Activated naive CD4-positive, alpha-beta T cell treated with anti-CD3 and anti-CD28 coated beads, Interleukin-2, amount 50 U/mL, for 72 hours (primary cell): Measurements from ENCODE around the gene PTTG1IP. TPM values are rescaled to one million over a fixed set of nuclear protein-coding genes. Genes with fewer than 3 reads are reported as not detected.
A peak's percentile ranks its signal among the peaks of the same experiment; 100 is the strongest.
"Not testable (repeated sequence)": the region's sequence is repeated elsewhere in the genome, so short reads cannot be mapped to it uniquely, and the experiment has no call there.

ENCODE experiments used
- ATAC-seq, 2 donors: fragments of 150-1000 bp; cut with Tn5 transposase; 2 replicates each; pipeline ENCODE4 v1.10.0; 2021; ENCODE audit warnings: mild to moderate bottlenecking in 2 of 2, moderate library complexity in 2 of 2
- DNase-seq, 2 donors: peaks; one replicate each; pipeline ENCODE4 v3.0.0; 2021 to 2022; ENCODE audit warnings: low spot score in 2 of 2
- H3K27ac Mint-ChIP-seq, 2 donors: one replicate each; pipeline ENCODE4 v1.8.0; 2022; ENCODE audit warnings: mild to moderate bottlenecking in 2 of 2, mixed read lengths in 2 of 2
- H3K36me3 Mint-ChIP-seq, 2 donors: one replicate each; pipeline ENCODE4 v1.8.0; 2022; ENCODE audit warnings: mixed read lengths in 2 of 2
- H3K9me3 Mint-ChIP-seq, 2 donors: one replicate each; pipeline ENCODE4 v1.8.0; 2022; ENCODE audit warnings: mixed read lengths in 2 of 2
- total RNA-seq, 2 donors: library from RNA; stranded (reverse); gene quantifications; one replicate each; pipeline ENCODE4 v1.2.3, GENCODE V29; 2022

Gene PTTG1IP
- total RNA-seq, 2 donors from 2014 or later: 61.7 to 99.8 TPM

GRCh38 chr21:44879238-44879637 is 5.7 kb upstream of the PTTG1IP start:
- not testable (repeated sequence) for H3K36me3 Mint-ChIP-seq, ATAC-seq, DNase-seq, H3K9me3 Mint-ChIP-seq, H3K27ac Mint-ChIP-seq

DNA sequence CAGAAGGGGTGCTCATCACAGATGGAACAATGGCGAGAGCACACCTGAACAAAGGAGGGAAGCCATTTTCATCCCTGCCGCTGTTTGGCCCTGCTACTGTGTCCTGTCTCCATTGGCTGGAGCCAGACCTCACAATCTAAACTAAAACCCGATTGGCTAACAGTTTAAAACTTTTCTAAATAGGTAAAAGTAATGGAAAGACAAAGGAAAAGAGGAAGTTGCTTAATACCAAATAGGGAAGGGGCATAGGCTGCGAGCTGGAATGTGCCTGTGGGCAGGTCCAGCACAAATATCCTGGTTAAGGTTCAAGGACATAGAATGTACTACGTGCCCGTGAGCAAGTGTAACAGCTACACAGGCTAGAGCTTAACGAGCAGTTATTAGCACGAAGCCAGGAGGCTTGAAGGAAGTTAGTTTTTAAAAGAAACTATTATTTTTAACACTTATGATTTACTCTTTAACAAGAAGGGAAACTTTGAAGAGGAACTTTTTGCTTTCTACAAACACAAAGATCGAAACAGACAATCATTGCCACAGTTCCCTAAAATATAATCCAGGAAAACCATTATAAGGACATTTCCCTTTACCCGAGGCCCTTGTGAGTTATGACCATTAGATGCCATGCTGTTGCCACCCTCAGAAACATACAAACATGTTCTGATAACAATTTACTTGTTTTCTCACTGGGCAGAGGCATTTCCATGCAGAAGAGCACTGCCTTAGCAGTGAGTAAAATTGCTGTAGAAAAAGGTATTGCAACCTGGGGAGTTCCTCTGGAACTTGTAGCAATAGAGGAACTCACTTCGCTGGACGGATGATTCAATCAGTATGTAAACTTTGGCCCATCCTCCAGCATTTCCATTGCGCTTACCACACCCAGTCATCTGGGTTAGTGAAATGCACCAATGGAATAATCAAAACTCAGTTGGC is 4.8 kb upstream of the PTTG1IP start:
- Mint-ChIP-seq H3K27ac (no peak overlapping the region), H3K36me3 (peaks cover 0 to 9% of the 10 kb centered on the region in 2 donors), H3K9me3 (no peaks in the 10 kb centered on the region)
- ATAC-seq (no peak), DNase-seq (no peak)

DNA sequence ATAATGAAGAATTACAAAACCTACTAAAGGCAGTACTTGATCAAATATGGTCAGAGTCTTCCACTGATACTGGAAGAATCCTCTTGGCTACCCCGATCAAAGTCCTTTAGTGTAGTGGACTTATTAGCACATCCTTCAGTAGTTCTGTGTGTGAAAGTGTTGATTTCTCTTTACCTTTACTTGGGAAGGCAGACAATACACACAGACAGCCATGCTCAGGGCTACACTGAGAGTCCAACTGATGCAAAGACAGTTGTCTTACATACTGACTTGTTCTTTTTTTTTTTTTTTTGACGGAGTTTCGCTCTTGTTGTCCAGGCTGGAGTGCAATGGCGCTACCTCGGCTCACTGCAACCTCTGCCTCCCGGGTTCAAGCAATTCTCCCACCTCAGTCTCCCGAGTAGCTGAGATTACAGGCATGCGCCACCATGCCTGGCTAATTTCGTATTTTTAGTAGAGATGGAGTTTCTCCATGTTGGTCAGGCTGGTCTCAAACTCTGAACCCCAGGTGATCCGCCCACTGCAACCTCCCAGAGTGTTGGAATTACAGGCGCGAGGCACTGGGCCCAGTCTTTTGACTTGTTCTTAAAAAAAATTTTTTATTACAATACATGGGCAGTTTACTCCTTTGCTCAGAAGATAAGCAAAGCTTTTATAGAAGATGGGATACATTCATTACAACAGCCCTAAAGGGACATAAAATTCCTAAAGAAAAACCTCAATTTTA is 3.5 kb upstream of the PTTG1IP start:
- peaks cover 0 to 9% of the 10 kb centered on the region in 2 donors for H3K36me3 Mint-ChIP-seq
- no peak overlapping the region for H3K27ac Mint-ChIP-seq
- no peak for ATAC-seq

DNA sequence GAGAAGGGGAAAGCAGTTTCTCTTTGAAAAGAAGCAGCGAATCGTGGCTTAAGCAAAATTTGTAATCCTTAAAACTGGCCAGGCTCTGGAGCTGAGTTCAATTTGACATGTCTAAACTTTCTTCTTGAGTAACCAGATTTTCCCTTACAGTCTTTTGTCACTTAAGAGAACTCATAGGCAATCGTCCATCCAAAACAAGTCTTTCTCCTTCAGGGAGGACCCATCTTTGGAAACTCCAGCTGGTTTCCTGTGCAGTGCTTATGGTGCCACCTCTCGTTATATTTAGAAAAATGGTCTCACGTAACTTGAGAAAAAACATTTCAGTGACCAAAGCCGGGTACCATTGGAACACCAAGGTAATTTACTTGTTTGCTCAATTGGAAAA is 1.8 kb upstream of the PTTG1IP start:
- DNase-seq (no peak), ATAC-seq (no peak)

More for the DNA sequence above, 3.5 kb upstream of the PTTG1IP start:
- no peak for DNase-seq
- H3K9me3 Mint-ChIP-seq: no peaks in the 10 kb centered on the region

DNA sequence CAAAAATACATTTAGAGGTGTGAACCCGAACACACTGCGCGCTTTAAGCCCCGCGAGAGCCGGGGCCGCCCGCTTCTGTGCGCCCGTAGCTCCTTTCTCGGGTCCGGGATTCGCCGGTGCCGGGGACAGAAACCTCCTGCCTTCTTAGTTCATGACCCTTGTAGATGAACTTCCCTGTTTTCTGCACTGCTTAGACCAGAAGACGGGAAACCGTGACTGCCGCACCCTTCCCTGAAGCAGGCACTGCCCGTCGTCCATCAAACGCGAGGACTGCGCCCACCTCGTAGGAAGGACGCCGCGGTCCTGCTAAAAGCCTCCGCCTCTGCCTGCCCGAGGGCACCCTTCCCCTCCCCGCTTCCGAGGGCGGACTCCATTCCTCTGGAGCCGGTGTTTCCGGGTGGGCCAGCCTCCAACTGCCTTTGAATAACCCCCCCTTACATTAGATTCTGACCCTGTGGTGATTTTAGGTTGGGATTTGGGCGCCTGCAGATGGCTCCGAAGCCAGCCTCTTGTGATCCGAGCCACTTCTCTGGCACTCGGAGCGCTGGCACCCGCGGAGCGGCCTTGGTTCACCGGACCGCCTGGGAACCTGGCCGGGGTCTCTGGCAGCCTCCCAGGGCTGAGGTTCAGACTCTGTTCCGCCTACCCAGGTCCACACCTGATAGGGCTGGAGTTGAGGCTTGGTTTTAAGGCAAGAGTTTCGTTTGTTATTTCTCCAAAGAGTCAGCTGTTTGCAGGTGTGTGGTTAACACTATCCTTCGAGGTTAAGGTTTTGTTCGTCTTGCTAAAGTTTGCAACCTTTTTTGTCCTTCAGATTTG is 1.2 kb upstream of the PTTG1IP start:
- Mint-ChIP-seq H3K27ac (peak overlapping the region; percentile 87 to 97), H3K9me3 (no peaks in the 10 kb centered on the region), H3K36me3 (peaks cover 0 to 9% of the 10 kb centered on the region in 2 donors)
- peak; percentile 14 to 23 for ATAC-seq
- DNase-seq: peak; percentile 53 to 69

More for the DNA sequence above, 1.8 kb upstream of the PTTG1IP start:
- H3K27ac Mint-ChIP-seq: peak overlapping the region in 1 of 2 donors; percentile 87
- no peaks in the 10 kb centered on the region for H3K9me3 Mint-ChIP-seq
- peaks cover 0 to 9% of the 10 kb centered on the region in 2 donors for H3K36me3 Mint-ChIP-seq

DNA sequence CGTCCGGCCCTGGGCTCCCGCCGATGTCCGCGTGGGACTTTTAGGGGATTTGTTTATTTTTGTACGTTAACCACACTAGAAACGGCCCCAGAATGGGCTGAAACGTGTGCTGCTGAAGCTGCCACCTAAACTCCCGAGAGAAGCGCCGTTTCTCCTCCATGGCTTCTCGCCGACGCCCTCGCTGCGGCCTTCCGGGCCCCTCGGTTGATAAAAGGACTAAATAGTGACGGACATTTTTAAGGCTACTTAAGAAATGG is 678 bp upstream of the PTTG1IP start:
- peak overlapping the region; percentile 87 to 97 for H3K27ac Mint-ChIP-seq
- no peaks in the 10 kb centered on the region for H3K9me3 Mint-ChIP-seq
- ATAC-seq (no peak), DNase-seq (no peak)
- peaks cover under 1 to 9% of the 10 kb centered on the region in 2 donors for H3K36me3 Mint-ChIP-seq

DNA sequence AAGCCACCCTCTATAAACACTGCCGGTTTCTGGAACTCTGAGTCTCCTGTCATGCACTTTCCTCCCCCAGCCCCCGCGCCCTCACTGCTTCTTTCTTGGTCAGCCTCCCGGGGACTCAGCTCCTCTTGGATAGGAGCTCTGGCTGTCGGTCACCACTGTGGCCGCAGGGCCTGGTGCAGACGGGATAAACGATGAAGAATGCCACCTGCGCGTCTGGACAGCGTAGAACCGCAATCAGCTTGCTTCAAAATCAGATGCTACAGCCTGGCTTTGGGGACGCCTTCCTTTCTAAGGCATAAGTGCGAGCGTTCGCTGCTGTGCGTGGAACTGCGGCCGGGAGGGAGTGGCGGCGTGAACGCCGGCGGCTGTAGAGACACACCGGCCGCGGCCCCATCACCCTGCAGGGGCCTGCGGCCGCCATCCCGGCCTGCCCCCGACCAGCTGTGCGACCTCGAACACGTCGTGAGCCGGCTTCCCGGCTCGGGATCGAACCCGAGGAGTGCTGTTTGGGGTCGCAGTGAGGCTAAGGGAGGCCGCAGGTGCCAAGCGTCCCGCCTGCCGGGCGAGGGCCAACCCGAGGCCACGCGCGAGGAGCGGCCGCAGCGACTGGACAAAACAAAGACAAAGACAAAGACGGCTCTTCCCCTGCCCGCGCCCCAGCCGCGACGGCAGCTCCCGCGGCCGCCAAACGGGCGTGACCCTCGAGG is 688 bp downstream of the PTTG1IP start:
- DNase-seq (no peak), ATAC-seq (peak in 1 of 2 donors; percentile 2)
- H3K9me3 Mint-ChIP-seq: no peaks in the 10 kb centered on the region
- H3K36me3 Mint-ChIP-seq: peaks cover 9 to 10% of the 10 kb centered on the region in 2 donors
- H3K27ac Mint-ChIP-seq: peak overlapping the region; percentile 85 to 87

- H3K36me3 Mint-ChIP-seq: peaks cover 9 to 15% of the 10 kb centered on the region in 2 donors
- H3K27ac Mint-ChIP-seq: peak overlapping the region; percentile 85 to 87
- DNase-seq: no peak
- no peak for ATAC-seq
- no peaks in the 10 kb centered on the region for H3K9me3 Mint-ChIP-seq
These were observed 1.2 kb downstream of the PTTG1IP start for GRCh38 chr21:44872323-44872648.

GRCh38 chr21:44871576-44872269 is 1.8 kb downstream of the PTTG1IP start:
- no peak for DNase-seq
- no peaks in the 10 kb centered on the region for H3K9me3 Mint-ChIP-seq
- ATAC-seq: no peak
- peaks cover 9 to 21% of the 10 kb centered on the region in 2 donors for H3K36me3 Mint-ChIP-seq
- H3K27ac Mint-ChIP-seq: peak overlapping the region in 1 of 2 donors; percentile 87

- DNase-seq: no peak
- Mint-ChIP-seq H3K9me3 (no peaks in the 10 kb centered on the region), H3K27ac (peak overlapping the region in 1 of 2 donors; percentile 5), H3K36me3 (peaks cover 9 to 22% of the 10 kb centered on the region in 2 donors)
- no peak for ATAC-seq
These were observed 2.6 kb downstream of the PTTG1IP start for GRCh38 chr21:44870748-44871495.

GRCh38 chr21:44869781-44870747 is 3.4 kb downstream of the PTTG1IP start:
- ATAC-seq: no peak
- peak overlapping the region in 1 of 2 donors; percentile 66 for H3K27ac Mint-ChIP-seq
- no peak for DNase-seq
- H3K36me3 Mint-ChIP-seq: peaks cover 9 to 22% of the 10 kb centered on the region in 2 donors
- H3K9me3 Mint-ChIP-seq: no peaks in the 10 kb centered on the region

- no peak for DNase-seq
- H3K36me3 Mint-ChIP-seq: peaks cover 0 to 23% of the 10 kb centered on the region in 2 donors
- ATAC-seq: peak; percentile 15 to 30
These were observed 4.8 kb downstream of the PTTG1IP start for GRCh38 chr21:44868707-44869106.

DNA sequence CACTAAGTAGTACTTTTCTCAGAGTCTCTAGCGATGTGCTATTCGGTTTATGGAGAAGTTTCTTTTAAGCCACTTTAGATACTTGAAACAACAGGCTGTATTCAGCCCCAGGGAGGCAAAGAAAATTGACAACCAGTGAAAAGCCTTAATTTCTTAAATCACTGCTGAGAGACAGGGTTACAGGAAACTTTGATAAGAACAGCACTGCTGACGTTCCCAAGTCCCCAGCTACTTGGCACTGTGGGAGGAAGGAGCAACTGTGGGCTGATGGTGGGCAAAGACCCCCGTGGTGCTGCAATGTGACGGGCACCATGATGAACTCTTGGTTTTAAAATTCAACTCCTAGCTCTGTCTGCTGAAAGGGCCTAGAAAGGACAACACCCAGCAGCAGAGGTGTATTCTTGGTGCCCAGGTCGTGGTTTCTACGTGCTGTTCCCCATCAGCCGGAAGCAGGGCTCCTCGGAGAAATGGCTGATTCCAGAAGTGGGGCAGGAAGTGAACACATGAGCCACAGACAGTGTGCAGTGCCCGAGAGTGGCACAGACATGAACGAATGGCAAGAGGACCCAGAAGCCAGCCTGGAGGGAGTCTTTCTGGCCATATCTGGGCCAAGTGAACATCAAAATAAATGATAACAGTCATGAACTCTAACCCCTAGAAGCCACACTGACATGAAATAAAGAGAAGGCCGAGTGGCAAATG is 5.3 kb downstream of the PTTG1IP start:
- Mint-ChIP-seq H3K9me3 (no peaks in the 10 kb centered on the region), H3K36me3 (peaks cover 0 to 27% of the 10 kb centered on the region in 2 donors), H3K27ac (peak overlapping the region; percentile 76 to 97)
- ATAC-seq (peak; percentile 65 to 72), DNase-seq (peak in 1 of 2 donors; percentile 56)

More at GRCh38 chr21:44868707-44869106, 4.8 kb downstream of the PTTG1IP start:
- Mint-ChIP-seq H3K9me3 (no peaks in the 10 kb centered on the region), H3K27ac (peak overlapping the region; percentile 76 to 97)
